ENCODE measurements around the gene PRIM2. TPM values are rescaled to one million over a fixed set of nuclear protein-coding genes. Genes with fewer than 3 reads are reported as not detected.

PRIM2 gene
- total RNA-seq, 1 donor from 2014 or later, result 0.85 TPM

GRCh38 chr6:57298741-57299140 lies 18.7 kb upstream of the PRIM2 start:
- Histone ChIP-seq H3K4me1 (peaks cover 0 to 9% of the 10 kb centered on the region in 2 donors), H3K27ac (no peak overlapping the region), H3K9me3 (no peaks in the 10 kb centered on the region), H3K36me3 (no peaks in the 10 kb centered on the region), H3K4me3 (no peak overlapping the region), H3K27me3 (no peaks in the 10 kb centered on the region)
- DNase-seq (ENCODE audit: low spot score in 2 of 2), result no peak
- intact Hi-C loops (cut with DNase I), result no loop called here
- TF ChIP-seq CTCF (IDR thresholded peaks at IDR 0.05), result no peak

DNA sequence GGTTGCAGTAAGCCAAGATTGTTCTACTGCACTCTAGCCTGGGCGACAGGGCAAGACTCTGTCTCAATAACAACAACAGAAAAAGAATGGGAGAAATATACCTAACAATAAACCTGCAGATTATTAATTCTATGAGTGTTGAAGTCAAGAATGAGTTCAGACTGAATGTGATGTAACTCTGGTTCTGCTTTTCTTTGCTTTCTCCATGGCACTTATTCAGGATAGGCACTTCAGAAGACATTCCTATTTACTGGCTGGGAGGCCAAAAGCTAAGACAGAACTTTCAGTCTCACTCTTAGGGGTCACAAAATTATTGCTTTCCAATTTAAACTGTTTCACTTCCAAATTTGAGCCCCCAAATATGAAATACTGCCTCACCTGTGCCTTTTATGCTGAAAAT lies 15.7 kb upstream of the PRIM2 start:
- intact Hi-C loops (cut with DNase I), result no loop called here
- H3K4me1 ChIP-seq, result peaks cover 0 to 29% of the 10 kb centered on the region in 2 donors
- peak overlapping the region in 1 of 2 donors; percentile 40 for H3K27ac ChIP-seq
- H3K4me3 ChIP-seq, result no peak overlapping the region
- H3K27me3 ChIP-seq, result no peaks in the 10 kb centered on the region
- no peaks in the 10 kb centered on the region for H3K36me3 ChIP-seq
- no peak for TF ChIP-seq CTCF (IDR thresholded peaks at IDR 0.05)
- no peaks in the 10 kb centered on the region for H3K9me3 ChIP-seq
- no peak for DNase-seq (ENCODE audit: low spot score in 2 of 2)

GRCh38 chr6:57302477-57302876 lies 15.0 kb upstream of the PRIM2 start:
- intact Hi-C loops (cut with DNase I), result no loop called here
- H3K9me3 ChIP-seq, result no peaks in the 10 kb centered on the region

DNA sequence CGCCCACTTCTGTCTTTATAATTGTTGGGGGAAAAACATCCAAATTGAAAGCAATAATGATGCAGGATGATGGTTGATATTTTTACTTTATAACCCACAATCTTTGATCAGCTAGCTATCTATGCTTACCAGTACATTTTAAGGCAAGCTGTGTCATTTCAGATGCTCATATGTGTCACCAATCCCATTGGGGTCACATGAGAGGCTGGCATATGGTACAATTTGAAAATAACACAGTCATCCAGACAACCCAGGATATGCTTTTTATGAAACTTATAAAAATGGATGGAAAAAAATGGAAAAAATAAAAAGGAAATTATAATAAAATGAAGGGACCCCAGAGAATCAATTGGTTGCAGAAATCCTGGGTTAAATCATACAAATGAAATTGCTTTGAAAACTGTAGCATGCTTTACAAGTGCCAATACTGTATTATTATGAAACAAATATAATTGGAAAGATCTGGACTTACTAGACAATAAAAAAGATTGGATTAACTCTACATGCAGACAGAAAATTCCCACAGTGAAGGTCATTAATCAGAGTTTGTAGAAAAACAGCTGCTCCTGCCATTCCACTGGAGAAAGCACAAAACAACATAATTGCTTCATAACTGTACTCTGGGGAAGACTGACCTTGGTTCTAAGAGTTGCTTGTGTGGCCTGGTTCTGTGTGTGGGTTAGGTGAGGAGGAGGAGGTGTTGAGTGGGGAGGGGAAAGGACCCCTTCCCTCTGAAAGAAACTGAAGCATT lies 13.3 kb upstream of the PRIM2 start:
- peaks cover 0 to 29% of the 10 kb centered on the region in 2 donors for H3K4me1 ChIP-seq
- intact Hi-C loops (cut with DNase I), result no loop called here
- DNase-seq (ENCODE audit: low spot score in 2 of 2), result no peak
- no peaks in the 10 kb centered on the region for H3K9me3 ChIP-seq
- no peaks in the 10 kb centered on the region for H3K27me3 ChIP-seq
- TF ChIP-seq CTCF (IDR thresholded peaks at IDR 0.05), result no peak
- H3K4me3 ChIP-seq, result no peak overlapping the region
- peak overlapping the region in 1 of 2 donors; percentile 17 for H3K27ac ChIP-seq
- no peaks in the 10 kb centered on the region for H3K36me3 ChIP-seq

More at GRCh38 chr6:57302477-57302876, 15.0 kb upstream of the PRIM2 start:
- Histone ChIP-seq H3K4me1 (peaks cover 0 to 29% of the 10 kb centered on the region in 2 donors), H3K27ac (no peak overlapping the region), H3K4me3 (no peak overlapping the region), H3K36me3 (no peaks in the 10 kb centered on the region), H3K27me3 (no peaks in the 10 kb centered on the region)
- DNase-seq (ENCODE audit: low spot score in 2 of 2), result no peak
- no peak for TF ChIP-seq CTCF (IDR thresholded peaks at IDR 0.05)

GRCh38 chr6:57305107-57305506 lies 12.3 kb upstream of the PRIM2 start:
- no peaks in the 10 kb centered on the region for H3K27me3 ChIP-seq
- no peak overlapping the region for H3K4me3 ChIP-seq
- no peak for DNase-seq (ENCODE audit: low spot score in 2 of 2)
- H3K4me1 ChIP-seq, result peaks cover 0 to 29% of the 10 kb centered on the region in 2 donors
- peak overlapping the region; percentile 45 to 52 for H3K27ac ChIP-seq
- H3K9me3 ChIP-seq, result no peaks in the 10 kb centered on the region
- TF ChIP-seq CTCF (IDR thresholded peaks at IDR 0.05), result no peak
- intact Hi-C loops (cut with DNase I), result no loop called here
- H3K36me3 ChIP-seq, result no peaks in the 10 kb centered on the region

Measured in ascending aorta (tissue), 2 donors.